Sigmoid colon (tissue), 4 donors: ENCODE data around the gene TMTC1.

ENCODE experiments used
- EP300 ChIP-seq, 4 donors: sonication (generic); formaldehyde crosslinking; IDR thresholded peaks; one replicate each; pipeline ENCODE4 v1.6.1; 2017; ENCODE audit warnings: antibody characterized with exemption in 4 of 4
- POLR2A ChIP-seq, 2 donors: fragments of 450-650 bp; IDR thresholded peaks; one replicate each; pipeline ENCODE4 v1.6.1; 2016; ENCODE audit warnings: antibody characterized with exemption in 2 of 2, mild to moderate bottlenecking in 2 of 2, moderate library complexity in 2 of 2
- POLR2AphosphoS5 ChIP-seq, 4 donors: sonication (generic); formaldehyde crosslinking; IDR thresholded peaks; one replicate each; pipeline ENCODE4 v1.6.1; 2017; ENCODE audit warnings: antibody characterized with exemption in 4 of 4
- TF ChIP-seq, protein P1 (sequence below), 4 experiments: fragments of 450-650 bp in 3 of 4; fragments of 200-600 bp in 1 of 4; IDR thresholded peaks; one replicate each; pipeline ENCODE4 v1.5.1; 2016 to 2019; ENCODE audit warnings: antibody characterized with exemption in 4 of 4, mild to moderate bottlenecking in 3 of 4, moderate library complexity in 2 of 4

DNA sequence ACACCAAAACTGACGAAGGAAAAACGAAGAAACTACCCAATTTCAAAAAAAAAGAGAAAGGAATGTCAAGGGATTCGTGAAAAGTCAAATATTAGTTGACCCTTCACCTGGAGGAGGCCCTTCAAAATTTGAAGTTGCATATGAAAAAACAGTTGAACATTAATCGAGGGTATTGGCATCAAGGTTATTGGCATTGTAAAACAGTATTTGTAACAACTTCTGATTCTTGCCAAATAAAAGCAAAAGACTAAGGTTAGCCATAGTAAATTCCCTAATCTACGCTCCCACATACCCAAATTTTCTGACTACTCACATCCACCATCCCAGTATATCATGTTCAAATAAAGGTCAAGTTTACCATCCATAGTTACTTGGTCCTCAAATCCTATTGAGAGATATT is 118.6 kb downstream of the TMTC1 start:
- TF ChIP-seq EP300 (IDR thresholded peaks at IDR 0.05) (no peak), POLR2A (IDR thresholded peaks at IDR 0.05) (no peak), POLR2AphosphoS5 (IDR thresholded peaks at IDR 0.05) (no peak)
- TF ChIP-seq, protein P1, sequence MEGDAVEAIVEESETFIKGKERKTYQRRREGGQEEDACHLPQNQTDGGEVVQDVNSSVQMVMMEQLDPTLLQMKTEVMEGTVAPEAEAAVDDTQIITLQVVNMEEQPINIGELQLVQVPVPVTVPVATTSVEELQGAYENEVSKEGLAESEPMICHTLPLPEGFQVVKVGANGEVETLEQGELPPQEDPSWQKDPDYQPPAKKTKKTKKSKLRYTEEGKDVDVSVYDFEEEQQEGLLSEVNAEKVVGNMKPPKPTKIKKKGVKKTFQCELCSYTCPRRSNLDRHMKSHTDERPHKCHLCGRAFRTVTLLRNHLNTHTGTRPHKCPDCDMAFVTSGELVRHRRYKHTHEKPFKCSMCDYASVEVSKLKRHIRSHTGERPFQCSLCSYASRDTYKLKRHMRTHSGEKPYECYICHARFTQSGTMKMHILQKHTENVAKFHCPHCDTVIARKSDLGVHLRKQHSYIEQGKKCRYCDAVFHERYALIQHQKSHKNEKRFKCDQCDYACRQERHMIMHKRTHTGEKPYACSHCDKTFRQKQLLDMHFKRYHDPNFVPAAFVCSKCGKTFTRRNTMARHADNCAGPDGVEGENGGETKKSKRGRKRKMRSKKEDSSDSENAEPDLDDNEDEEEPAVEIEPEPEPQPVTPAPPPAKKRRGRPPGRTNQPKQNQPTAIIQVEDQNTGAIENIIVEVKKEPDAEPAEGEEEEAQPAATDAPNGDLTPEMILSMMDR (IDR thresholded peaks at IDR 0.05): no peak
